Nephron (organoid): ENCODE measurements around the gene TTLL11.

ENCODE experiments used
- H3K27ac Mint-ChIP-seq, 3 experiments: 2 replicates each; pipeline ENCODE4 v1.8.0; 2020; ENCODE audit warnings: mixed read lengths in 3 of 3, mild to moderate bottlenecking in 2 of 3, moderate library complexity in 1 of 3
- H3K27me3 Mint-ChIP-seq: 2 replicates; pipeline ENCODE4 v1.8.0; 2021; ENCODE audit warnings: low read depth, mild to moderate bottlenecking, moderate library complexity, mixed read lengths
- H3K36me3 Mint-ChIP-seq: 2 replicates; pipeline ENCODE4 v1.8.0; 2020; ENCODE audit warnings: low read depth, mixed read lengths
- H3K4me1 Mint-ChIP-seq: 2 replicates; pipeline ENCODE4 v1.8.0; 2020; ENCODE audit warnings: mixed read lengths
- H3K4me3 Mint-ChIP-seq, 3 experiments: 2 replicates each; pipeline ENCODE4 v1.8.0; 2020; ENCODE audit warnings: mild to moderate bottlenecking in 3 of 3, mixed read lengths in 3 of 3, moderate library complexity in 2 of 3
- H3K9me3 Mint-ChIP-seq: 2 replicates; pipeline ENCODE4 v1.8.0; 2020; ENCODE audit warnings: mixed read lengths
- CTCF ChIP-seq, 3 experiments: fragments of 200-600 bp; sonication (generic); IDR thresholded peaks; one replicate each; pipeline ENCODE4 v1.5.0; 2021; ENCODE audit warnings: antibody characterized with exemption in 3 of 3; ENCODE audit not compliant: unreplicated experiment in 3 of 3

The TTLL11 gene

GRCh38 chr9:121780177-121781040 is 312.7 kb downstream of the TTLL11 start:
- peaks cover 10% of the 10 kb centered on the region for H3K9me3 Mint-ChIP-seq
- H3K36me3 Mint-ChIP-seq, result peaks cover 70% of the 10 kb centered on the region
- no peak for TF ChIP-seq CTCF (IDR thresholded peaks at IDR 0.05; ENCODE audit: unreplicated experiment in 3 of 3)
- H3K4me3 Mint-ChIP-seq, result no peak overlapping the region
- H3K27ac Mint-ChIP-seq, result peak overlapping the region in 1 of 3 experiments; percentile 16
- peaks cover 38% of the 10 kb centered on the region for H3K4me1 Mint-ChIP-seq
- no peaks in the 10 kb centered on the region for H3K27me3 Mint-ChIP-seq

DNA sequence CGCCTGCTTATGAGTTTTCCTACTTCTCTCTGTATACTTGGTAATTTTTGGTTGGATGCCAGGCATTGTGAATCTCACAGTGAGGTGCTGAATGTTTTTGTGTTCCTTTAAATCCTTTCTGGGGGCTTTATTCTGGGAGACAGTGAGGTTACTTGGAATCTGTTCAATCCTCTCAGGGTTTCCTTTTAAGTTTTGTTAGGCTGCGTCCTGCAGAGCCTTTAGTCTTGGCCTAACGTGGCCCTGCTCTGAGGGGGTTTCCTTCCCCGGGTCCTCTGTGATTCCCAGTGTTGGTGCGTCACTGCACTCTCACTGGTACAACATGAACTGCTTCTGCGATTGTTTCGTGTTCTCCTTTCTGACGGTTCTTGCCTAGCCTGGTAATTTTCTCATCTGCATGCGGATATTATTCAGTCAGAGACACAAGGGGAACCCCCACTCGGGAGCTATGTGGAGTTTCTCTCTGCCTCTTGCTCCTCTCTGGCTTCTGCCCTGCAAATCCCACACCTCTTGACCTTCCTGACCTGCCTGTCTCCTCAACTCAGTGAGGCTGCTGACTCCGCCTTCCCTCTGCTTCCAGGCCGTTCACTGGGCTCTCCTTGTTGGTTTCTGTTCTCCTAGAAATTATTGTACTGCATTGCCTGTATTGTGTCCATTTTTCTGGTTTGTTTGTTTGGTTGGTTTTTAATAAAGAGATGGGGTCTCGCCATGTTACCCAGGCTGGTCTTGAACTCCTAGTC is 313.6 kb downstream of the TTLL11 start:
- no peak overlapping the region for H3K4me3 Mint-ChIP-seq
- no peaks in the 10 kb centered on the region for H3K27me3 Mint-ChIP-seq

GRCh38 chr9:121778252-121779225 is 314.6 kb downstream of the TTLL11 start:
- Mint-ChIP-seq H3K4me3 (no peak overlapping the region), H3K9me3 (peaks cover 10% of the 10 kb centered on the region), H3K36me3 (peaks cover 82% of the 10 kb centered on the region), H3K27ac (peak overlapping the region in 2 of 3 experiments; percentile 14 to 24), H3K27me3 (no peaks in the 10 kb centered on the region), H3K4me1 (peaks cover 28% of the 10 kb centered on the region)
- no peak for TF ChIP-seq CTCF (IDR thresholded peaks at IDR 0.05; ENCODE audit: unreplicated experiment in 3 of 3)

More for the DNA sequence above, 313.6 kb downstream of the TTLL11 start:
- TF ChIP-seq CTCF (IDR thresholded peaks at IDR 0.05; ENCODE audit: unreplicated experiment in 3 of 3), result no peak
- H3K9me3 Mint-ChIP-seq, result peaks cover 10% of the 10 kb centered on the region
- H3K4me1 Mint-ChIP-seq, result peaks cover 31% of the 10 kb centered on the region
- H3K27ac Mint-ChIP-seq, result no peak overlapping the region
- peaks cover 77% of the 10 kb centered on the region for H3K36me3 Mint-ChIP-seq

DNA sequence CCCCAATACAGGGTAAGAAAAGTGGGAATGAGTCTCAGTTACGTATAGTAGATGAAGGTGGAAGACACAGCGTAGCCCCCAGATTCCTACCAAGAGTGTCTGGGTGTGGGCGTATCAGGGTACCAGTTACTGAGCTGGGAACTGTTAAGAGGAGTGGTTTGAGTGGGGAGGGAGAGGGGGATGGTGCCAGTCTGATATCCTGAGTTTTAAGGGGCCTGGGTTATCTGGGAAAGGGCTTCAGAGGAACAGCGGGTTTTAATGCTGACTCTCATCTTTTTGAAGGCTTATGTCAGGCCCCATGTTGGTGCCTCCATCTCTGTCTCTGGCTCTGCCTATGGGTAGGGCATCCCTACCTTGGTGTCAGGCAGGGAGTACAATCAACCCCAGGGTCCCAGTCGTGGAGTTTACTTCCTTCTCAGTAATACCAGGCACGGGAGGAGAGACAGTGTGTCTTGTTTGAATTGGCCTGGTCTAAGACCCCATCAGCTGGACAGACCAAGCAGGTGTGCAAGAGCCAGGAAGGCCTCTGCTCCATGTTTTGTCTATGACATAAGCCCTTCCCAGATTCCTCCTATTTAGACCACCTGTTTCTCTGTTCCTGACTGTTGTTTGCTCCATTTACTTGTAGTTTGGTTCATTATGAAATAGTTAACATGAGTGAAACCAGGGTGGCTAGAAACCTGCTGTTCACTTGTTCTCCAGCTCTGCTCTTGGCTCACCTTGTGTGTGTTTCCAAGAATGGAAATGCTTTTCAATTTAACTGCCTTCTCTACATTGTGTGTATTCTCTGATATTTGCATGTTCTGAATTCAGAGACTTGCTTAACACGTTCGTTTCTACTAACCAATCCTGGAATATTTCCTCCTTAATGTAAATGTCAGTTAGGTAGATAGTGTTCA is 316.1 kb downstream of the TTLL11 start:
- TF ChIP-seq CTCF (IDR thresholded peaks at IDR 0.05; ENCODE audit: unreplicated experiment in 3 of 3), result no peak
- no peak overlapping the region for H3K4me3 Mint-ChIP-seq
- H3K9me3 Mint-ChIP-seq, result peaks cover 10% of the 10 kb centered on the region
- H3K36me3 Mint-ChIP-seq, result peaks cover 77% of the 10 kb centered on the region
- no peak overlapping the region for H3K27ac Mint-ChIP-seq
- no peaks in the 10 kb centered on the region for H3K27me3 Mint-ChIP-seq
- H3K4me1 Mint-ChIP-seq, result peaks cover 24% of the 10 kb centered on the region
